ENCODE measurements around the gene APOC1.

GRCh38 chr19:44874317-44874716 is 40.1 kb upstream of the APOC1 start:
- TF ChIP-seq CTCF (conservative IDR thresholded peaks at IDR 0.05) = no peak
- TF ChIP-seq EZH2 (IDR thresholded peaks at IDR 0.05; ENCODE audit: low read depth) = no peak

Measured in PC-9 (cell line).